T-helper 17 cell (primary cell): ENCODE data around the gene HABP4. TPM values are rescaled to one million over a fixed set of nuclear protein-coding genes. Genes with fewer than 3 reads are reported as not detected.

Experiments used
- total RNA-seq, 4 donors: library from RNA in 2 of 4; stranded (reverse) in 2 of 4; gene quantifications; one replicate each; pipeline ENCODE4 v1.2.3 and lab custom pipeline; 2022 to 2026

HABP4 gene
- total RNA-seq, 2 donors from 2014 or later: 16.6 to 21.3 TPM

Other genes starting within 250 kb of the HABP4 start
- 1 to 10 TPM; 1.1 to 1.2 TPM for gene HSD17B3, start 148.0 kb upstream of the HABP4 start, total RNA-seq
- gene SLC35D2, start 66.5 kb upstream of the HABP4 start, total RNA-seq: 10 to 100 TPM; 23.5 to 31.7 TPM
- gene ZNF367, start 31.8 kb upstream of the HABP4 start, total RNA-seq: 1 to 10 TPM; 4.7 to 6.9 TPM
- 10 to 100 TPM in 1 of 2 donors, 1 to 10 TPM in 1; 5.9 to 16.4 TPM for gene CDC14B, start 169.7 kb downstream of the HABP4 start, total RNA-seq
- 10 to 100 TPM; 21.1 to 25.8 TPM for gene PRXL2C, start 205.1 kb downstream of the HABP4 start, total RNA-seq